SU-DHL-6 (cell line): Measurements from ENCODE around the gene MRPL49.

Experiments
- EZH2phosphoT487 ChIP-seq: fragments of 200-600 bp; sonication (generic), shearing (Covaris generic); conservative IDR thresholded peaks from 2 replicates; pipeline ENCODE4 v1.6.1; 2018; ENCODE audit warnings: mild to moderate bottlenecking, antibody characterized with exemption, low read length, moderate library complexity, mixed read lengths
- TF ChIP-seq, protein P1 (sequence below): fragments of 200-600 bp; sonication (generic); IDR thresholded peaks from one replicate; pipeline ENCODE4 v1.5.1; 2017; ENCODE audit warnings: antibody characterized with exemption, mild to moderate bottlenecking, low read length, moderate library complexity; ENCODE audit not compliant: insufficient read depth, poor library complexity, severe bottlenecking

DNA sequence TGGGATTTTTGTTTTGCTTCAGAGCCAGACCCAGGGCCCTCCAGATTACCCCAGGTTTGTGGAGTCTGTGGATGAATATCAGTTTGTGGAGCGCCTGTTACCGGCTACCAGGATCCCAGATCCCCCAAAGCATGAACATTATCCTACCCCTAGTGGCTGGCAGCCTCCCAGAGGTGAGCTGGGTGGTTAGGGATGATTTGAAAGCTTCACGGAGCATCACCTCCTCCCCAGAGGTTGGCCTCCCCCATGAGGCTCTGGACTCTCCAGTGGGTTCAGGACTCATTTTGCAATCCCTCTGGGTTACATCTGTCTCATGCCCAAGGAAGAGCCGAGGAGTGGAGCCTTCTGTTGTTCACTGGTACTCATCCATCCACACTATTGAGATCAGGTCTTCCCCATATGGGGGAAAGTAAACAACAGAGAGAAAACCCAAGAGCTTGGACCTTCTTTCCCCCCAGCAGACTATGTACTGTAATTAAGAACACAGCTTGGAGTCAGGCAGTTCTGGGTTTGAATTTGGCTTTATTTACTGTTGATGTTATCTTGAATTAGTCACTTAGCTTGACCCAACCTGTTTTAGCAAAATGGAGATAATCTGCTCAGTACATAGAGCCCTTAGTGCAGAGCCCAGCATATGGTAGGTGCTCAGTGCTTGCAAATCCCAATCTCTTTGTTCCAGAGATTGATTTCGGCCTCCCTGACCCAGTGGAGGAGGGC, 2.5 kb downstream of the MRPL49 start:
- TF ChIP-seq, protein P1, sequence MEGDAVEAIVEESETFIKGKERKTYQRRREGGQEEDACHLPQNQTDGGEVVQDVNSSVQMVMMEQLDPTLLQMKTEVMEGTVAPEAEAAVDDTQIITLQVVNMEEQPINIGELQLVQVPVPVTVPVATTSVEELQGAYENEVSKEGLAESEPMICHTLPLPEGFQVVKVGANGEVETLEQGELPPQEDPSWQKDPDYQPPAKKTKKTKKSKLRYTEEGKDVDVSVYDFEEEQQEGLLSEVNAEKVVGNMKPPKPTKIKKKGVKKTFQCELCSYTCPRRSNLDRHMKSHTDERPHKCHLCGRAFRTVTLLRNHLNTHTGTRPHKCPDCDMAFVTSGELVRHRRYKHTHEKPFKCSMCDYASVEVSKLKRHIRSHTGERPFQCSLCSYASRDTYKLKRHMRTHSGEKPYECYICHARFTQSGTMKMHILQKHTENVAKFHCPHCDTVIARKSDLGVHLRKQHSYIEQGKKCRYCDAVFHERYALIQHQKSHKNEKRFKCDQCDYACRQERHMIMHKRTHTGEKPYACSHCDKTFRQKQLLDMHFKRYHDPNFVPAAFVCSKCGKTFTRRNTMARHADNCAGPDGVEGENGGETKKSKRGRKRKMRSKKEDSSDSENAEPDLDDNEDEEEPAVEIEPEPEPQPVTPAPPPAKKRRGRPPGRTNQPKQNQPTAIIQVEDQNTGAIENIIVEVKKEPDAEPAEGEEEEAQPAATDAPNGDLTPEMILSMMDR: no peak
- no peak for TF ChIP-seq EZH2phosphoT487
